Progenitor cell of endocrine pancreas (in vitro differentiated cells): ENCODE data around the gene PCP4L1. TPM values are rescaled to one million over a fixed set of nuclear protein-coding genes. Genes with fewer than 3 reads are reported as not detected.
"Not testable (repeated sequence)": the region's sequence is repeated elsewhere in the genome, so short reads cannot be mapped to it uniquely, and the experiment has no call there.

Experiments used
- DNase-seq: peaks from one replicate; pipeline ENCODE4 v3.0.0; 2021; ENCODE audit warnings: low spot score; ENCODE audit not compliant: unreplicated experiment
- H3K27ac Mint-ChIP-seq: 2 replicates; pipeline ENCODE4 v1.8.0; 2021; ENCODE audit warnings: mild to moderate bottlenecking, moderate library complexity, mixed read lengths
- H3K27me3 Mint-ChIP-seq: 2 replicates; pipeline ENCODE4 v1.8.0; 2021; ENCODE audit warnings: mixed read lengths
- H3K36me3 Mint-ChIP-seq: 2 replicates; pipeline ENCODE4 v1.8.0; 2022; ENCODE audit warnings: mixed read lengths; ENCODE audit not compliant: insufficient read depth
- H3K4me1 Mint-ChIP-seq: 2 replicates; pipeline ENCODE4 v1.8.0; 2021; ENCODE audit warnings: low read depth, mixed read lengths
- H3K4me3 Mint-ChIP-seq: 2 replicates; pipeline ENCODE4 v1.8.0; 2021; ENCODE audit warnings: low read depth, mild to moderate bottlenecking, moderate library complexity, mixed read lengths
- H3K9me3 Mint-ChIP-seq: 2 replicates; pipeline ENCODE4 v1.8.0; 2021; ENCODE audit warnings: low read depth, mixed read lengths
- CTCF ChIP-seq: fragments of 200-600 bp; sonication (generic); IDR thresholded peaks from one replicate; pipeline ENCODE4 v1.5.0; 2021; ENCODE audit warnings: antibody characterized with exemption, mild to moderate bottlenecking; ENCODE audit not compliant: unreplicated experiment
- total RNA-seq: library from RNA; stranded (reverse); gene quantifications from 2 replicates; pipeline ENCODE4 v1.2.1, GENCODE V29; 2021

The PCP4L1 gene
- total RNA-seq, 1 donor from 2014 or later: 0.86 TPM

- no peak overlapping the region for H3K4me3 Mint-ChIP-seq
- no peak for TF ChIP-seq CTCF
- no peaks in the 10 kb centered on the region for H3K27me3 Mint-ChIP-seq
- H3K36me3 Mint-ChIP-seq: no peaks in the 10 kb centered on the region
- H3K4me1 Mint-ChIP-seq: peaks cover 5% of the 10 kb centered on the region
- no peak overlapping the region for H3K27ac Mint-ChIP-seq
- H3K9me3 Mint-ChIP-seq: no peaks in the 10 kb centered on the region
- no peak for DNase-seq
These were observed 16.2 kb upstream of the PCP4L1 start for GRCh38 chr1:161242313-161242712.

DNA sequence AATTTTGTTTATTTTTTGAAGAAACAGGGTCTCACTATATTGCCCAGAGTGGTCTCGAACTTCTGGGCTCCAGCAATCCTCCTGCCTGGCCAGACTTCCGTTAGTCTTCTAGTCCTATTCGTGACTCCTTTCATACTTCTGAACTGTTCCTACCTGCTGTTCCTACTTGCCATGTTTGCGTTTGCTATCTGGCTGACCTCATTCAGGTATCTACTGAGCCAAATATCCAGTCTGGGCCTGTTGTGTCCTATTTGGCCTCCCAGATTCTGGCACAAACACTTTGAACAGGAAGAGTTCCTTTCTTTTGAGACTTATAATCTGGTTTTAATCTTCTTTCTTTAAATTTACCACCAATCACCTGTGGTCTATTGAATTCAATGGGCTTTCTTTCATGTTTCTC is 13.7 kb upstream of the PCP4L1 start:
- Mint-ChIP-seq H3K36me3 (no peaks in the 10 kb centered on the region), H3K9me3 (peaks cover 2% of the 10 kb centered on the region), H3K27me3 (no peaks in the 10 kb centered on the region), H3K4me3 (no peak overlapping the region), H3K4me1 (peaks cover 5% of the 10 kb centered on the region), H3K27ac (no peak overlapping the region)
- no peak for DNase-seq
- TF ChIP-seq CTCF: no peak

- H3K4me1 Mint-ChIP-seq, H3K27me3 Mint-ChIP-seq, DNase-seq, H3K4me3 Mint-ChIP-seq, H3K36me3 Mint-ChIP-seq, H3K27ac Mint-ChIP-seq, H3K9me3 Mint-ChIP-seq: not testable (repeated sequence)
These were observed 8.4 kb upstream of the PCP4L1 start for GRCh38 chr1:161250100-161250499.

DNA sequence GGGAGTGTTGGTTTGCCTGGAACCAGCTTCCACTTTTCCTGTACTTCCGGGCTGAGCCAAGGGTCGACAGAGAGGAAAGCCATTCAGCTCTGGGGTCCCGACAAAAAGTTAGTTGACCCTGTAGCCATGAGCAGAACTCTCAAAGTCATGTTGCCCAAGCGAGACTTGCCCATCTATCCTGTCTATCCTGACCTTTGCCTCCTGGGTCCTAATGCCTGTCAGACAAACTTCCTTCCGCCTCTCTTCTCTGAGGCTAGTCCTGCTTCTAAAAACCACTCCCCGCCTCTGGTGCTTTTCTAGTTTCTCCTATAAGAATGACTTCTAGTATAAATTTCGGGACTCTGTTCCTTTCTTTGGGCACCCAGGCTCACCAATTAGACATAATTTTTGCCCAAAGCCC is 7.7 kb upstream of the PCP4L1 start:
- peaks cover 4% of the 10 kb centered on the region for H3K4me1 Mint-ChIP-seq
- DNase-seq: no peak

DNA sequence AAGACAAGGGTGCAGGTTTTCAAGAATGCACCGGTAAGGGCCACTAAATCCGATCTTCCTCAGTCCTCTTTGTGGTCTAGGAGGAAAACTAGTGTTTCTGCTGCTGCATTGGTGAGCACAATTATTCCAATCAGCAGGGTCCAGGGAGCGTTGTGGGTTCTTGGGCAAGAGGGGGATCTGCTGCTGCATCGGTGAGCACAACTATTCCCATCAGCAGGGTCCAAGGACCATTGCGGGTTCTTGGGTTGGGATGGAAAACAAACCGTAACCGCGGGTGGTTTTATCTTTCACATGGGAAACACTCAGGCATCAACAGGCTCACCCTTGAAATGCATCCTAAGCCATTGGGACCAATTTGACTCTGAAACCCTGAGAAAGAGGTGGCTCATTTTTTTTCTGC is 7.0 kb upstream of the PCP4L1 start:
- peaks cover 9% of the 10 kb centered on the region for H3K4me1 Mint-ChIP-seq
- H3K36me3 Mint-ChIP-seq: no peaks in the 10 kb centered on the region
- no peak overlapping the region for H3K27ac Mint-ChIP-seq
- H3K27me3 Mint-ChIP-seq: peaks cover 3% of the 10 kb centered on the region
- TF ChIP-seq CTCF: no peak
- H3K4me3 Mint-ChIP-seq: no peak overlapping the region
- H3K9me3 Mint-ChIP-seq: peaks cover 5% of the 10 kb centered on the region
- DNase-seq: no peak

More for the DNA sequence above, 7.7 kb upstream of the PCP4L1 start:
- no peak for TF ChIP-seq CTCF
- Mint-ChIP-seq H3K4me3 (no peak overlapping the region), H3K27me3 (peaks cover 3% of the 10 kb centered on the region), H3K9me3 (peaks cover 5% of the 10 kb centered on the region), H3K27ac (no peak overlapping the region), H3K36me3 (no peaks in the 10 kb centered on the region)

DNA sequence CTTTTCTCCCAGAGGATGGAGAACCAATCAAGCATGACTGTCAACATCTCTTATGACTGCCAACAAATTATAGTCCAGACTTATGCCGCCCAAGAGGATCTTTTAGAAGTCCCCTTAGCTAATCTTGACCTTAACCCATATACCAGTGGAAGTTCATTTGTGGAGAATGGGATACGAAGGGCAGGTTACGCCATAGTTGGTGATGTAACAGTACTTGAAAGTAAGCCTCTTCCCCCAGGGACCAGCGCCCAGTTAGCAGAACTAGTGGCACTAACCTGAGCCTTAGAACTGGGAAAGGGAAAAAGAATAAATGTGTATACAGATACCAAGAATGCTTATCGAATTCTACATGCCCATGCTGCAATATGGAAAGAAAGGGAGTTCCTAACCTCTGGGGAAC is 3.2 kb upstream of the PCP4L1 start:
- H3K27ac Mint-ChIP-seq, H3K36me3 Mint-ChIP-seq, DNase-seq, H3K4me3 Mint-ChIP-seq: not testable (repeated sequence)
- peaks cover 12% of the 10 kb centered on the region for H3K9me3 Mint-ChIP-seq
- H3K4me1 Mint-ChIP-seq: peaks cover 12% of the 10 kb centered on the region
- peaks cover 32% of the 10 kb centered on the region for H3K27me3 Mint-ChIP-seq

GRCh38 chr1:161255955-161256520 is 2.5 kb upstream of the PCP4L1 start:
- not testable (repeated sequence) for DNase-seq, H3K4me3 Mint-ChIP-seq, H3K36me3 Mint-ChIP-seq
- peak overlapping the region; percentile 50 for H3K27ac Mint-ChIP-seq
- H3K27me3 Mint-ChIP-seq: peaks cover 39% of the 10 kb centered on the region
- peaks cover 12% of the 10 kb centered on the region for H3K4me1 Mint-ChIP-seq
- H3K9me3 Mint-ChIP-seq: peaks cover 12% of the 10 kb centered on the region

DNA sequence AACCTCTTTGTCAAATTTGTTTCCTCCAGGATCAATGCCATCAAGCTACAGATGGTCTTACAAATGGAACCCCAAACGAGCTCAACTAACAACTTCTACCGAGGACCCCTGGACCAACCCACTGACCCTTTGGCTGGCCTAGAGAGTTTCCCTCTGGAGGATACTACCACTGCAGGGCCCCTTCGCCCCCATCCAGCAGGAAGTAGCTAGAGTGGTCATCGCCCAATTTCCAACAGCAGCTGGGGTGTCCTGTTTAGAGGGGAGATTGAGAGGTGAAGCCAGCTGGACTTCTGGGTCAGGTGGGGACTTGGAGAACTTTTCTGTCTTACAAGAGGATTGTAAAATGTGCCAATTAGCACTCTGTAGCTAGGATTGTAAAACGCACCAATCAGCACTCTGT is 1.4 kb upstream of the PCP4L1 start:
- H3K36me3 Mint-ChIP-seq, H3K4me3 Mint-ChIP-seq, DNase-seq, H3K27ac Mint-ChIP-seq: not testable (repeated sequence)
- peaks cover 49% of the 10 kb centered on the region for H3K27me3 Mint-ChIP-seq
- peaks cover 12% of the 10 kb centered on the region for H3K9me3 Mint-ChIP-seq
- peaks cover 12% of the 10 kb centered on the region for H3K4me1 Mint-ChIP-seq
